GM12878 (cell line): Measurements from ENCODE around the gene ITSN1. TPM values are rescaled to one million over a fixed set of nuclear protein-coding genes. Genes with fewer than 3 reads are reported as not detected.

ENCODE experiments used
- CBX5 ChIP-seq: sonication (generic); IDR thresholded peaks from 2 replicates; pipeline ENCODE4 v1.6.1; 2016; ENCODE audit warnings: low read depth, moderate library complexity, mild to moderate bottlenecking, inconsistent platforms
- CEBPZ ChIP-seq: fragments of 150-350 bp; IDR thresholded peaks from 2 replicates; pipeline ENCODE4 v1.6.1; 2016; ENCODE audit warnings: low read depth, low read length
- CHD4 ChIP-seq: fragments of 200-600 bp; sonication (generic); IDR thresholded peaks from 2 replicates; pipeline ENCODE4 v1.6.1; 2016; ENCODE audit warnings: mild to moderate bottlenecking
- CTCF ChIP-seq, 3 experiments: IDR thresholded peaks in 2 of 3; conservative IDR thresholded peaks in 1 of 3; 2 replicates each; pipeline ENCODE4 v1.5.1; 2011; ENCODE audit warnings: low read depth in 3 of 3, low read length in 3 of 3, mild to moderate bottlenecking in 3 of 3, control low read depth in 2 of 3, moderate library complexity in 2 of 3, inconsistent platforms in 1 of 3, mixed read lengths in 1 of 3; ENCODE audit not compliant: control insufficient read depth in 2 of 3, insufficient read depth in 1 of 3; ENCODE audit errors: extremely low read depth in 1 of 3
- HCFC1 ChIP-seq: fragments of 150-350 bp; IDR thresholded peaks from 2 replicates; pipeline ENCODE4 v1.6.1; 2014; ENCODE audit warnings: low read length
- MEF2A ChIP-seq: IDR thresholded peaks from 2 replicates; pipeline ENCODE4 v1.6.1; 2011; ENCODE audit warnings: low read depth, mild to moderate bottlenecking, low read length, moderate library complexity; ENCODE audit not compliant: insufficient read depth
- MYC ChIP-seq: IDR thresholded peaks from 2 replicates; pipeline ENCODE4 v1.6.1; 2011; ENCODE audit warnings: mild to moderate bottlenecking, low read length, moderate library complexity, inconsistent platforms; ENCODE audit not compliant: insufficient read depth, insufficient replicate concordance, insufficient read length, severe bottlenecking
- PAX8 ChIP-seq: fragments of 450-650 bp; IDR thresholded peaks from 2 replicates; pipeline ENCODE4 v1.6.1; 2017; ENCODE audit warnings: mild to moderate bottlenecking, moderate library complexity
- RELA ChIP-seq: fragments of 450-650 bp; IDR thresholded peaks from 2 replicates; pipeline ENCODE4 v1.8.0; 2014; ENCODE audit warnings: borderline replicate concordance; ENCODE audit not compliant: partially characterized antibody
- SIX5 ChIP-seq: IDR thresholded peaks from 2 replicates; pipeline ENCODE4 v1.6.1; 2011; ENCODE audit warnings: mild to moderate bottlenecking, low read depth, low read length, moderate library complexity; ENCODE audit not compliant: severe bottlenecking
- SMAD1 ChIP-seq: fragments of 450-650 bp; IDR thresholded peaks from 2 replicates; pipeline ENCODE4 v1.6.1; 2018; ENCODE audit warnings: mild to moderate bottlenecking, low read depth; ENCODE audit not compliant: partially characterized antibody
- SMAD5 ChIP-seq: IDR thresholded peaks from 2 replicates; pipeline ENCODE4 v1.6.1; 2016; ENCODE audit warnings: antibody characterized with exemption, low read depth
- SRF ChIP-seq, 2 experiments: IDR thresholded peaks; 2 replicates each; pipeline ENCODE4 v1.6.1; 2011; ENCODE audit warnings: low read depth in 2 of 2, low read length in 2 of 2, mild to moderate bottlenecking in 1 of 2, moderate library complexity in 1 of 2
- TAF1 ChIP-seq: IDR thresholded peaks from 2 replicates; pipeline ENCODE4 v1.6.1; 2011; ENCODE audit warnings: mild to moderate bottlenecking, low read depth, low read length, borderline replicate concordance
- TBL1XR1 ChIP-seq: IDR thresholded peaks from 2 replicates; pipeline ENCODE4 v1.6.1; 2012; ENCODE audit warnings: low read depth, low read length, improper control_type of control experiment
- TCF12 ChIP-seq: IDR thresholded peaks from 2 replicates; pipeline ENCODE4 v1.6.1; 2011; ENCODE audit warnings: low read depth, mild to moderate bottlenecking, low read length
- WRNIP1 ChIP-seq: IDR thresholded peaks from 2 replicates; pipeline ENCODE4 v1.6.1; 2011; ENCODE audit warnings: low read depth, low read length, improper control_type of control experiment, borderline replicate concordance
- ZNF592 ChIP-seq: fragments of 450-650 bp; IDR thresholded peaks from 2 replicates; pipeline ENCODE4 v1.6.1; 2017; ENCODE audit warnings: mild to moderate bottlenecking, moderate library complexity
- ZZZ3 ChIP-seq: IDR thresholded peaks from 2 replicates; pipeline ENCODE4 v1.6.1; 2011; ENCODE audit warnings: low read depth; ENCODE audit not compliant: control insufficient read depth, insufficient read length
- polyA plus RNA-seq, 11 experiments: library from polyadenylated mRNA; depleted of rRNA in 4 of 11; unstranded in 6 of 11; stranded (reverse) in 5 of 11; fragments of >200 nt; fragmentation: Nextera tagmentation in 4 of 11; fragmentation: Illumina TruSeq in 1 of 11; extraction: Ambion mirVana in 4 of 11; extraction: Trizol in 1 of 11; gene quantifications; 1 replicate in 1 of 11; 2 replicates in 10 of 11; pipeline versions ENCODE4 v1.2.1 to v1.2.3, GENCODE V29; 2011 to 2016; ENCODE audit warnings: inconsistent platforms in 2 of 11, missing spikeins in 2 of 11, low read depth in 1 of 11
- total RNA-seq, 4 experiments: library from RNA; depleted of rRNA in 3 of 4; stranded (reverse); fragments of >200 nt in 3 of 4; fragmentation: Illumina TruSeq in 1 of 4; extraction: Trizol in 1 of 4; gene quantifications; 2 replicates each; pipeline versions ENCODE4 v1.2.1 to v1.2.3, GENCODE V29; 2013 to 2021

Gene ITSN1
- total and polyA plus RNA-seq, 10 of the 15 experiments (the other 5 are each of a cell fraction or from before 2014, with no cell fraction given), result 0.89 to 10.6 (median 4.8) TPM

- TF ChIP-seq CEBPZ (no peak), SRF (IDR thresholded peaks at IDR 0.05; ENCODE audit: low read depth in 2 of 2, low read length in 2 of 2) (no peak), ZZZ3 (no peak), HCFC1 (no peak), SMAD1 (no peak), CHD4 (no peak), TBL1XR1 (no peak), MEF2A (0 out of 2 replicates have a peak, but pooled peaks have one; percentile 19), SIX5 (no peak), RELA (no peak), TAF1 (no peak), PAX8 (no peak), CTCF (IDR thresholded peaks at IDR 0.05 in 2 of 3, conservative IDR thresholded peaks at IDR 0.05 in 1 of 3; ENCODE audit: control insufficient read depth in 2 of 3, extremely low read depth in 1 of 3, insufficient read depth in 1 of 3, low read depth in 3 of 3, low read length in 3 of 3) (peak; percentile 87 to 98 (median 91); a peak in 5 of 6 replicates), ZNF592 (no peak), CBX5 (no peak), SMAD5 (no peak), TCF12 (0 out of 2 replicates have a peak, but pooled peaks have one; percentile 59), WRNIP1 (no peak), MYC (no peak)
These were observed 281.9 kb downstream of the ITSN1 start (continued) for GRCh38 chr21:33924079-33924765.
